Fibroblast of skin of right biceps (primary cell): ENCODE results near the gene PLCB1.
"Not testable (repeated sequence)": the region's sequence is repeated elsewhere in the genome, so short reads cannot be mapped to it uniquely, and the experiment has no call there.

Source experiments
- DNase-seq: peaks from one replicate; pipeline ENCODE4 v3.0.0-alpha.2; 2013

Gene PLCB1

GRCh38 chr20:8379125-8379524 is 247.1 kb downstream of the PLCB1 start:
- DNase-seq: not testable (repeated sequence)

GRCh38 chr20:8385247-8385646 is 253.2 kb downstream of the PLCB1 start:
- peak; percentile 83 for DNase-seq

DNA sequence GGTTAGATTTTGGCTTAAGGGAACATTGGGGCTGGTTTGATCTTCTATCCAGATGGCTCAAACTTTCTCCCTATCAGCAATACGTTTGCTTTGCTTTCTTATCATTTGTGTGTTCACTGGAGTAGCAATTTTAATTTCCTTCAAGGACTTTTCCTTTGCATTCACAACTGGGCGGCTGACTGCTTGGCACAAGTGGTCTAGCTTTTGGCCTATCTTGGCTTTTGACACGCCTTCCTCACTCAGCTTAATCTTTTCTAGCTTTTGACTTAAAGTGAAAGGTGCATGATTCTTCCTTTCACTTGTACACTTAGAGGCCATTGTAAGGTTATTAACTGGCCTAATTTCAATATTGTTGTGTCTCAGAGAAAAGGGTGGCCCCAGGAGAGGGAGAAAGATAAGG is 254.9 kb downstream of the PLCB1 start:
- no peak for DNase-seq

- peak; percentile 81 for DNase-seq
Measured at GRCh38 chr20:8388141-8388540, 256.1 kb downstream of the PLCB1 start.

- DNase-seq: peak; percentile 73
Measured at GRCh38 chr20:8388707-8389106, 256.6 kb downstream of the PLCB1 start.

GRCh38 chr20:8389381-8390036 is 257.4 kb downstream of the PLCB1 start:
- peak; percentile 66 for DNase-seq

- DNase-seq: no peak
Measured at GRCh38 chr20:8390037-8390433, 258.0 kb downstream of the PLCB1 start.

GRCh38 chr20:8390500-8390899 is 258.4 kb downstream of the PLCB1 start:
- no peak for DNase-seq

DNA sequence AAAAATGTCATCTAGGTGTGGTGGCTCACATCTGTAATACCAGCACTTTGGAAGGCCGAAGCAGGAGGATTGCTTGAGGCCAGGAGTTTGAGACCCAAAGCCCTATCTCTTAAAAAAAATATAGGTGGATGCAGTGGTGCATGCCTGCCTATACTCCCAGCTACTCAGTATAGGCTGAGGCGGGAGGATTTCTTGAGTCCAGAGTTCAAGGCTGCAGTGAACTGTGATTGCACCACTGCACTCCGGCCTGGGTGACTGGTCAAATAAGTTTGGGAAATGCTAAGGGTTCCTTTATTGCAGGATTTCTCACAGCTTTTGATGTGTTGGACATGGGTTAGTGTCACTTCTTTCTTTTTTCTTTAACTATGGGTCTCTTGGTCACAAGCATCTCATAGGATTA is 261.3 kb downstream of the PLCB1 start:
- no peak for DNase-seq

GRCh38 chr20:8394308-8394945 is 262.4 kb downstream of the PLCB1 start:
- peak; percentile 51 for DNase-seq

GRCh38 chr20:8395956-8396355 is 263.9 kb downstream of the PLCB1 start:
- DNase-seq: no peak

- no peak for DNase-seq
Measured at GRCh38 chr20:8398263-8399051, 266.4 kb downstream of the PLCB1 start.

DNA sequence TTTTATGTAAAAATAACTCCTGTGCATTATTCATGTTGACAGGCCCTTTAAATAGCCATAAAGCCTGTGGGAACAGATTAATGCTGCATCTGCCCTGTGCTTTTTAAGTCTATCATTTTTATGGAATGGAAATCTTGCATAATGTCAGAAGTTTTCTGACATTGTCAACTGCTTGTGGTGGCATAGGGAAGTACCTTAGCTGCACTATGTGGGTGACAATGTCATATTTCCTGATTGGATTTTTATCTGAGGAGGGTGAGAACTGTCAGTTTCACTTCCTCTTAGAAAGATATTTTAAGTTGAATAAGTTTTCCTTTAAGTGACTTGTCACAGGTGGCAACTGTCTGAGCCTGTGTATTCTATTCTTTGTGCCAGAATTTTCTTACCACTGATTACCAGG is 267.9 kb downstream of the PLCB1 start:
- DNase-seq: no peak

DNA sequence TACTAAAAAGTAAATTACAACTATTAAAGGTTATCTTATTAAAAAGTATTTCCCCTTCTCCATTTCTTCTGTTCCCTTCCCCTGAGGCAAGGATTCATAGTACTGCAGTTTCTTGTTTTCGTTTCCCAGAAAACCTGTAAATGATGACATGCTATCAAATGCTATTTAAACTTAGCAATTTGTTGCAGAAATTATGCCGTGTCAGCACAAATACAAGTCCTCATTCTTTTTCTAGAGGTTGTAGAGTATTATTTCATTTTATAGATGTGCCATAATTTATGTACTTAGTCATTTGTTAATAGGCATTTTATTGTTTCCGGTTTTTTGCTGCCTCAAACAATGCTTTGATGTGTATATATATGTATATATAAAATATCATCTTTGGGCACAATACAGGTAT is 268.4 kb downstream of the PLCB1 start:
- DNase-seq: no peak

GRCh38 chr20:8401556-8401955 is 269.5 kb downstream of the PLCB1 start:
- DNase-seq: peak; percentile 4

DNA sequence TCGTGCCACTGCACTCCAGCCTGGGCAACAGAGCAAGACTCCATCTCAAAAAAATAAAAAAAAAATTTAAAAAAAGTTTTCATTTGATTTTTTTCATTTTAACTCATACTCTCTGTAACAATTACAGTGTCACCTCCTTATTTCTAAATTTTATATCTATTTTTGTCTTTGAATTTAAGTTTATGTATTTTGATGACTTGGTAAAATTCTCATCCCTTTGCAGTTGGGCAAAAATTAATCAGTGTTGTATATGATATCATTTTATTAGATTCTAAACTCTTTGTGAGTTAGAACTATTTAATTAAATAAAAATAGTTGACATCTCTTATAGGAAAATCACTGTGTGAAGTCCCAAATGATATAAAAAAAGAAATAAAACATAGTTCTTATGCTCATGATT is 270.7 kb downstream of the PLCB1 start:
- DNase-seq: no peak

GRCh38 chr20:8404912-8405635 is 273.0 kb downstream of the PLCB1 start:
- no peak for DNase-seq

DNA sequence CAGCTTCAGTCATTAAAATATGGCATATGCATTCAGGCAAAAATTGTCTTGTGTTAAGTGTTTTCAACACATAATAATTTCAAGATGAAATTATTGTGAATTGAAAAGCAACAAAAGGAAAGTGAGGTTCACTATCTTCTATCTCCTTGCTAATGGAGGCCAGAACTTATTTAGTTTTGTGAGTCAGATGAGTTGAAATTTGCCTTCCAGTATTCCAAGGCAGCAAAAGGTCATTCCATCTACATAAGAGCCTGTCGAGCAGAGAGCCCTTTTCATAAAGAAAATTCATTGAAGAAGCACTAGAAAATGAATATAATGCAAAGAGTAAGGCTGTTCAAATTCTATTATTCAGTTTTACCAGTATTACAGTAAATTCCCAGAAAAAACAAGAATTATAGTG is 274.3 kb downstream of the PLCB1 start:
- no peak for DNase-seq

DNA sequence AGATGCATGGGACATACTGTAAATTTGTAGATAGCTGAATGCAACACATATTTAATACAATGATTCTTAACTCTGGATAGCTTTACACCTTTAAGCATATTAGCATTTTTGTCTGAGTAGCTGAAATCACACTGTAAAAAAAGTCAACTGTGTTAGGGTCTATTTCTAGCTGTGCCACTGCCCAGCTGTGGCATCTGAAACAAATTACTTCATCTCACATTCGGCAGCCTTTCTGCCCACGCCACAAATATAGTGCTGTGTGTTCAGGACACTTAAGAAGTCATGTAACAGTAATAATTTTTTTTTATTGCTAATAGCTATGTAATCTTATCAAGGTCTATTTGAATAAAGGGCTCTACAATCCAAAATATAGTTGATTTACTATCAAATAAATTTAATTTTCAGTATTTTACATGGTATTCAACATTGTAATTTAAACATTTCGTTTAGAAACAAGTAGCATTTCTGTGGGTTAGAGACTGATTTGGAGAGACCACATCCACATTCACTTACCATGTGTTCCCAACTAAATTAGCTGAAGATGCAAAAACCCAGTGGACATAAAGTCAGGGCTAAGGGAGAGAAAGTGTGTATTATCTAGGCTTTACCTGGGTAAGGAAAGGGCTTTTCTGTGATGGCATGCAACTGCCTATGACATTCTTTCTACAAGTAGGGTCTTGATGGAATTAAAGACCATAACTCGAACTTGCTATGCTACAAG is 276.7 kb downstream of the PLCB1 start:
- no peak for DNase-seq

GRCh38 chr20:8413691-8414090 is 281.6 kb downstream of the PLCB1 start:
- DNase-seq: no peak

GRCh38 chr20:8414586-8415274 is 282.7 kb downstream of the PLCB1 start:
- peak; percentile 68 for DNase-seq

GRCh38 chr20:8421981-8422380 is 289.9 kb downstream of the PLCB1 start:
- peak; percentile 23 for DNase-seq
